Vagina (tissue), 2 donors: ENCODE results near the gene NPBWR2.

Source experiments
- CTCF ChIP-seq, 3 experiments: fragments of 450-650 bp in 2 of 3; fragments of 200-600 bp in 1 of 3; sonication (generic) in 1 of 3; IDR thresholded peaks; one replicate each; pipeline ENCODE4 v1.5.1; 2017 to 2019; ENCODE audit warnings: antibody characterized with exemption in 3 of 3, mild to moderate bottlenecking in 2 of 3, moderate library complexity in 2 of 3
- POLR2A ChIP-seq, 2 donors: fragments of 450-650 bp; IDR thresholded peaks; one replicate each; pipeline ENCODE4 v1.6.1; 2017; ENCODE audit warnings: antibody characterized with exemption in 2 of 2, mild to moderate bottlenecking in 2 of 2, moderate library complexity in 2 of 2

DNA sequence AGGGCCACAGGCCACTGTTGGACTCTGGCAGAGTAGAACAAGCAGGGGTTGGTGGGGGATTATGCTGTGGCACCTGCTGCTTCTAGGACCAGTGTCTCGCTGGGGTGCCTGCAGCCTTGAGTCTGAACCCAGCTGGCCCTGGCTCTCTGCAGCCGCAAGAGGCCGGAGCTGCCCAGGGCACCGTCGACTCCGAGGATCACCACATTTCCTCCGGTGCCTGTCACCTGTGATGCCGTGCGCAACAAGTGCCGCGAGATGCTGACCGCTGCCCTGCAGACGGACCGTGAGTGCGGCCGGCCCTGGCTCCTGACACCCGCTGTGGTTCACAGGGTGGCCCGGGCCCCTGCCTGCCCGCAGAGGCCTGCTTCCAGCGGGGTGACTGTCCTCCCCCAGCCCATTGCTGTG, 38.2 kb downstream of the NPBWR2 start:
- TF ChIP-seq POLR2A (IDR thresholded peaks at IDR 0.05) (no peak), CTCF (IDR thresholded peaks at IDR 0.05) (no peak)
